ENCODE measurements around the gene GOLGA6D. TPM values are rescaled to one million over a fixed set of nuclear protein-coding genes. Genes with fewer than 3 reads are reported as not detected.

Gene GOLGA6D
- total RNA-seq, 2 experiments from 2014 or later = not detected

Small RNA genes lying within 50 kb of the gene (small RNA-seq; reads per million reads assigned to genes)
- gene AC068338.1 (not detected), gene RN7SL327P (not detected), gene RN7SL489P (not detected)

Other genes with a start within 250 kb of the GOLGA6D start
- 19.7 and 26.5 TPM in 2 replicates for gene C15orf39, start 81.0 kb upstream of the GOLGA6D start, total RNA-seq (2014; rRNA removed; shearing (Covaris generic))
- gene C15orf39, start 81.0 kb upstream of the GOLGA6D start, total RNA-seq (2022) = 39.6 and 50.2 TPM in 2 replicates
- gene GOLGA6C, start 24.5 kb upstream of the GOLGA6D start, total RNA-seq (2014; rRNA removed; shearing (Covaris generic)) = 0.10 and 0.28 TPM in 2 replicates
- gene GOLGA6C, start 24.5 kb upstream of the GOLGA6D start, total RNA-seq (2022) = not detected in 2 replicates
- 123 and 129 TPM in 2 replicates for gene COMMD4, start 53.2 kb downstream of the GOLGA6D start, total RNA-seq (2014; rRNA removed; shearing (Covaris generic))
- gene COMMD4, start 53.2 kb downstream of the GOLGA6D start, total RNA-seq (2022) = 120 and 133 TPM in 2 replicates
- gene NEIL1, start 64.2 kb downstream of the GOLGA6D start, total RNA-seq (2014; rRNA removed; shearing (Covaris generic)) = 128 and 159 TPM in 2 replicates
- gene NEIL1, start 64.2 kb downstream of the GOLGA6D start, total RNA-seq (2022) = 99.5 and 105 TPM in 2 replicates
- gene MAN2C1, start 85.8 kb downstream of the GOLGA6D start, total RNA-seq (2014; rRNA removed; shearing (Covaris generic)) = 98.8 and 113 TPM in 2 replicates
- 141 and 155 TPM in 2 replicates for gene MAN2C1, start 85.8 kb downstream of the GOLGA6D start, total RNA-seq (2022)
- 38.4 and 44.2 TPM in 2 replicates for gene SIN3A, start 168.9 kb downstream of the GOLGA6D start, total RNA-seq (2014; rRNA removed; shearing (Covaris generic))
- gene SIN3A, start 168.9 kb downstream of the GOLGA6D start, total RNA-seq (2022) = 103 and 112 TPM in 2 replicates

Data from OCI-LY7 (cell line).